Activated naive CD4-positive, alpha-beta T cell treated with anti-CD3 and anti-CD28 coated beads, Interleukin-2, amount 50 U/mL, for 72 hours (primary cell): ENCODE measurements around the gene DNAAF5. TPM values are rescaled to one million over a fixed set of nuclear protein-coding genes. Genes with fewer than 3 reads are reported as not detected.

Experiments
- ATAC-seq, 2 donors: fragments of 150-1000 bp; cut with Tn5 transposase; 2 replicates each; pipeline ENCODE4 v1.10.0; 2021; ENCODE audit warnings: mild to moderate bottlenecking in 2 of 2, moderate library complexity in 2 of 2
- DNase-seq, 2 donors: peaks; one replicate each; pipeline ENCODE4 v3.0.0; 2021 to 2022; ENCODE audit warnings: low spot score in 2 of 2
- H3K27ac Mint-ChIP-seq, 2 donors: one replicate each; pipeline ENCODE4 v1.8.0; 2022; ENCODE audit warnings: mild to moderate bottlenecking in 2 of 2, mixed read lengths in 2 of 2
- H3K36me3 Mint-ChIP-seq, 2 donors: one replicate each; pipeline ENCODE4 v1.8.0; 2022; ENCODE audit warnings: mixed read lengths in 2 of 2
- H3K9me3 Mint-ChIP-seq, 2 donors: one replicate each; pipeline ENCODE4 v1.8.0; 2022; ENCODE audit warnings: mixed read lengths in 2 of 2
- total RNA-seq, 2 donors: library from RNA; stranded (reverse); gene quantifications; one replicate each; pipeline ENCODE4 v1.2.3, GENCODE V29; 2022

DNAAF5 gene
- total RNA-seq, 2 donors from 2014 or later: 10.7 to 40.4 TPM

DNA sequence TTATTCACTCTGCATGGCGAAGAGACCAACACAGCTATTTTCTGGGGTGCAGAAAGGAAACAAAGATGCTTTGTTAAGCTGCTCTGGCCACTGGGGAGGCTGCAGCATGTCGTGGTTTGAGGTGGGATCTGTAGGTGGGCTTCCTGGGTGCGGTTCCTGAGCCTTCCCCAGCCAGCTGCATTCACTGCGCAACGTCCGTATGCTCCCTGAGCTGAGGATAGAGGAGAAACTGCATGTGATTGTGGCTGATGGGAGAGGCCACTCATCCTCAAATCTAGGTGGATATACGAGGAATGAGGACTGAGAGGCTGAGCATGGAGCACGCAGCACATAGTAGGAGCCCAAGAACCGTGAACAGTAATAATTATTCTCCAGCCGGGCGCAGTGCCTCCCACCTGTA lies 9.9 kb upstream of the DNAAF5 start:
- ATAC-seq (no peak), DNase-seq (peak in 1 of 2 donors; percentile 35)
- peaks cover 6 to 9% of the 10 kb centered on the region in 2 donors for H3K36me3 Mint-ChIP-seq
- H3K27ac Mint-ChIP-seq: peak overlapping the region; percentile 18 to 24
- H3K9me3 Mint-ChIP-seq: peaks cover 0 to 16% of the 10 kb centered on the region in 2 donors

DNA sequence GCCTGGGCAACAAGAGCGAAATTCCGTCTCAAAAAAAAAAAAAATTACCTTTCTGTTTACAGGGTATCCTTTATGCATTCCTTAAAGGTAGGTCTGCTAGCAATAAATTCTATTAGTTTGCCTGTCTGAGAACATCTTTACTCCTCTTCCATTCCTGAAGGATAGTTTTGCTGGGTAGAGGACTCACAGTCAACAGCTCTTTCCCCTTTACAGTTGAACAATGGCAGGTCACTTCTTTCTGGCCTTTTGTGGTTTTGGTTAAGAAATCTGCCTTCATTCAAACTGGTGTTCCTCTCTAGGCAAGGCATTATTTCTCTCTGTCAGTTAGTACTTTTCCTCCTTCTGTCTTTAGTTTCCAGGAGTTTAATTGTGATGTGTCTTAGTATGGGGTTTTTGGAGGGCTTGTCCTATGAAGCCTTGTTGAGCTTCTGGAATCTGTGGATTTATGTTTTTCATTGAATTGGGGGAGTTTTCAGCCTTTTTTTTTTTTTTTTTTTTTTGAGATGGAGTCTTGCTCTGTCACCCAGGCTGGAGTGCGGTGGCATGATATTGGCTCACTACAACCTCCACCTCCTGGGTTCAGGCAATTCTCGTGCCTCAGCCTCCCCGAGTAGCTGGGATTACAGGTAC lies 4.8 kb upstream of the DNAAF5 start:
- DNase-seq (no peak), ATAC-seq (no peak)
- peaks cover 0 to 31% of the 10 kb centered on the region in 2 donors for H3K9me3 Mint-ChIP-seq
- H3K36me3 Mint-ChIP-seq: peaks cover 35 to 53% of the 10 kb centered on the region in 2 donors
- no peak overlapping the region for H3K27ac Mint-ChIP-seq

- peaks cover 35 to 53% of the 10 kb centered on the region in 2 donors for H3K36me3 Mint-ChIP-seq
- no peak for ATAC-seq
- peaks cover 0 to 29% of the 10 kb centered on the region in 2 donors for H3K9me3 Mint-ChIP-seq
- no peak for DNase-seq
- H3K27ac Mint-ChIP-seq: no peak overlapping the region
Observed at GRCh38 chr7:723541-723940, 3.0 kb upstream of the DNAAF5 start.

- peaks cover 35 to 53% of the 10 kb centered on the region in 2 donors for H3K36me3 Mint-ChIP-seq
- no peak for ATAC-seq
- H3K9me3 Mint-ChIP-seq: peaks cover 0 to 26% of the 10 kb centered on the region in 2 donors
- no peak for DNase-seq
- peak overlapping the region; percentile 37 to 86 for H3K27ac Mint-ChIP-seq
Observed at GRCh38 chr7:724298-724697, 2.2 kb upstream of the DNAAF5 start.

- H3K27ac Mint-ChIP-seq: peak overlapping the region; percentile 81 to 86
Observed at GRCh38 chr7:725223-726005, 1.1 kb upstream of the DNAAF5 start.

GRCh38 chr7:726854-727103 lies 280 bp downstream of the DNAAF5 start:
- peaks cover 29 to 42% of the 10 kb centered on the region in 2 donors for H3K36me3 Mint-ChIP-seq
- ATAC-seq (peak; percentile 28 to 49), DNase-seq (no peak)
- H3K27ac Mint-ChIP-seq: no peak overlapping the region
- H3K9me3 Mint-ChIP-seq: peaks cover 0 to 13% of the 10 kb centered on the region in 2 donors

More at GRCh38 chr7:725223-726005, 1.1 kb upstream of the DNAAF5 start:
- H3K9me3 Mint-ChIP-seq: peaks cover 0 to 22% of the 10 kb centered on the region in 2 donors
- no peak for DNase-seq
- no peak for ATAC-seq
- H3K36me3 Mint-ChIP-seq: peaks cover 34 to 46% of the 10 kb centered on the region in 2 donors

- ATAC-seq: peak; percentile 42 to 71
- DNase-seq: peak; percentile 36 to 54
- H3K9me3 Mint-ChIP-seq: peaks cover 0 to 11% of the 10 kb centered on the region in 2 donors
- H3K36me3 Mint-ChIP-seq: peaks cover 29 to 38% of the 10 kb centered on the region in 2 donors
- peak within 1 kb of the TSS; percentile 81 to 86 for H3K27ac Mint-ChIP-seq
Observed at GRCh38 chr7:727104-727805, 756 bp downstream of the DNAAF5 start, which contains the start of gene PRKAR1B. PRKAR1B (minus strand) TSS chr7:727281; CDS start chr7:711505, 15,776 bp downstream.

- Mint-ChIP-seq H3K27ac (peak overlapping the region; percentile 52 to 61), H3K9me3 (peaks cover 0 to 11% of the 10 kb centered on the region in 2 donors), H3K36me3 (peaks cover 25 to 32% of the 10 kb centered on the region in 2 donors)
- no peak for ATAC-seq
- peak in 1 of 2 donors; percentile 25 for DNase-seq
Observed at GRCh38 chr7:727806-728460, 1.4 kb downstream of the DNAAF5 start.

GRCh38 chr7:728602-729001 lies 2.1 kb downstream of the DNAAF5 start:
- no peak for ATAC-seq
- H3K36me3 Mint-ChIP-seq: peaks cover 20 to 25% of the 10 kb centered on the region in 2 donors
- H3K27ac Mint-ChIP-seq: no peak overlapping the region
- peak in 1 of 2 donors; percentile 38 for DNase-seq
- H3K9me3 Mint-ChIP-seq: peaks cover 0 to 10% of the 10 kb centered on the region in 2 donors

GRCh38 chr7:729140-730000 lies 2.9 kb downstream of the DNAAF5 start:
- H3K36me3 Mint-ChIP-seq: peaks cover 13 to 18% of the 10 kb centered on the region in 2 donors
- peak overlapping the region in 1 of 2 donors; percentile 9 for H3K27ac Mint-ChIP-seq
- DNase-seq (no peak), ATAC-seq (no peak)
- H3K9me3 Mint-ChIP-seq: peaks cover 0 to 2% of the 10 kb centered on the region in 2 donors

DNA sequence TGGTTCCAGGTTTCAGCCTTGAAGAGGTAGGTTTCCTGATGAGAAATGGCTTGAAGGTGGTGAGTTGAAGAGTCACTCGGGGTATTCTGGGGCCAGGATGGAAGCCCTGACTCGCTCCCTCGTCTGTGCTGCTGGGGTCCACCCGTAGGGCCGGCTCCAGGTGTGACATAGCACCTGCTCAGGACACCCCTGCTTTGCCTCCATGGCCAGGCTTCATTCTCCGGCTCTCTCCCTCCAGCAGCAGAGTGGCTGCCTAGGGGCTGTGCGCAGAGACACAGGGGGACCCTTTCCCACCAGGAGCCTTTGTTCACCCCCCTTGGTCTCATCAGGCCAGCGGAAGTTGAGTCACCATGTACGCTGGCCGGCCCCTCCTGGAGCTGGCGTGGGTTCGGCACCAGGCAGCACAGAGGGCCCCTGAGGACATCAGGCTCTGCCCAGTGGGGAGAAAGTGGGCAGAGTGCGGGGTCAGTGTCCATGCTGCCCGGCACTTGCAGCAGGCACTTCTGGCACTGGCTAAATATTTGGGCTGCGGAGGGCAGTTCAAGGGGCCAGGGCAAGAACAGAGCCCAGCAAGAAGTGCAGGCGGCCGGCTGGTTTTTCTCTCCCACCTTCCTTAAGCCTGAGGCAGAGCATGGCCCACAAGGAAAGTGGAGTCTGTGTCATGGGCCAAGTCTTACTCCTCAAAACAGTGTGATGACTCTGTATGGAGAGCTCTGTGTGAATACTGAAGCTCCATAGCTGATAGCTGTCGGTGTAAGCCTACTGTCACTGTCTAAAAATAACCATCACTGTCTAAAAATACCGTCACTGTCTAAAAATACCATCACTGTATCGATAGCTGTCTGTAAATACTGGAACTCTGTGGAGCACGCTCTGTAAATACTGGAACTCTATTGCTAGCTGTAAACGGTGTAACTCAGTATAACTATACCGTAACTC lies 4.3 kb downstream of the DNAAF5 start:
- no peak for ATAC-seq
- no peak for DNase-seq
- H3K9me3 Mint-ChIP-seq: no peaks in the 10 kb centered on the region

DNA sequence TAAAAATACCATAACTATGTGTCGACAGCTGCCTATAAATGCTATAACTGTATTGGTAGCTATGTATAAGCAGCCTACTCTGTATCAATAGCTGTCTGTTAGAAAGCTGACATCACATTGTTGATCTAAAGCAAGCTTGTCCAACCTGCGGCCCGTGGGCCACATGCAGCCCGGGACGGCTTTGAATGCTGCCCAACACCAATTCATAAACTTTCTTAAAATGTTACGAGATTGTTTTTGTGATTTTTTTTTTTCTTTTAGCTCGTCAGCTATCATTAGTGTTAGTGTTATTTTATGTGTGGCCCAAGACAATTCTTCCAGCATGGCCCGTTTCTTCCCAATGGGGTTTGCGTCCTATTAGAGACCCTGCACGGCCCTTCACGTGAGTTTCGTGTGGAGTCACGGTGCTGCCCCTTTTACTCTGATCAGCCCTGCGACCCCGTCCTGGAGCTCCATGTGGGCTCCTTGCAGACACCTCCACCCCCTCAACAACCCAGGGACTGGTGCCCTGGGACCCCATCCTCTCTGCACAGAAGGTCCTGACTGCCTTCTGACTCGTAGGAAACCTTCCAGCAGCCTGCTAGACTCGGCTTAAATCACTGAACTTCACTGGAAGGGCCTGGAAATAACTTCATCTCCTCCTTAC lies 5.1 kb downstream of the DNAAF5 start:
- ATAC-seq (no peak), DNase-seq (no peak)
- H3K27ac Mint-ChIP-seq: peak overlapping the region in 1 of 2 donors; percentile 7
- no peaks in the 10 kb centered on the region for H3K9me3 Mint-ChIP-seq
- no peaks in the 10 kb centered on the region for H3K36me3 Mint-ChIP-seq

More for the DNA sequence above, 4.3 kb downstream of the DNAAF5 start:
- Mint-ChIP-seq H3K36me3 (peaks cover 3 to 4% of the 10 kb centered on the region in 2 donors), H3K27ac (no peak overlapping the region)

DNA sequence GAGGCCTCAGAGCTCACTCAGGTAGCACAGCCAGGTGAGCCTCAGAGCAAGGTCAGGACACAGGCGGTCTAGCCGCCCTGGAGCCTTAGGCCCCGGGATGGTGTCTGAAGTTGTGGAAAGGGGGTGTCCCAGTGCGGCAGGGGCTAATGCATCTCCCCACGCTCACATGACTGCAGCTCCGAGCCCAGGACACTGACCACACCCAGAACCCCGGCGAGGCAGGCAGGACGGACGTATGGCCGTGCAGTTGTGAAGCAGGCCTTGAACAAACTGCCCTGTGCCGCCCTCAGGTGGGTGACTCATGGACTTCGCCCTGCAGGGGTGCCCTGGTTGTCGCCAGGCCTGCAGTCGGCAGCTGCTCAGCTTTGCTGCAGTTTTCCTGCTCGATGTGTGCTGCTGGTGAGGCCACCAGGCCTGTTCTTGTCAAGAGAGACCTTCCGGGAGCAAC lies 5.6 kb downstream of the DNAAF5 start:
- peak overlapping the region in 1 of 2 donors; percentile 7 for H3K27ac Mint-ChIP-seq
- H3K9me3 Mint-ChIP-seq: no peaks in the 10 kb centered on the region
- H3K36me3 Mint-ChIP-seq: no peaks in the 10 kb centered on the region
- ATAC-seq: peak in 1 of 2 donors; percentile 49
- peak in 1 of 2 donors; percentile 34 for DNase-seq

DNA sequence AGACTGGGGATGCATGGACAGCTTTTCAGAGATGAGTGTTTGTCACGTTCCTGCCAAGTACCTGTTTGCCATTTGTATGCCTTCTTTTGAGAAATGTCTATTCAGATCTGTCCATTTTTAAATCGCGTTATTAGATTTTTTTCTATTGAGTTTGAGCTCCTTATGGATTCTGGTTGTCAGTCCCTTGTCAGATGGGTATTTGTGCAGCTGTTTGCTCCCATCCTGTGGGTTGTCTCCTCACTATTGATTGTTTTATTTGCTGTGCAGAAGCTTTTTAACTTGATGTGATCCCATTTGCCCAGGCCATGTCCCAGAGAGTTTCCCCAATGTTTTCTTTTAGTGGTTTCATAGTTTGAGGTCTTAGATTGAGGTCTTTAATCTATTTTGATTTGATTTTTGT lies 6.1 kb downstream of the DNAAF5 start:
- no peak for ATAC-seq
- no peaks in the 10 kb centered on the region for H3K36me3 Mint-ChIP-seq
- H3K27ac Mint-ChIP-seq: no peak overlapping the region
- H3K9me3 Mint-ChIP-seq: no peaks in the 10 kb centered on the region
- no peak for DNase-seq
